HepG2 (cell line): ENCODE results near the gene TRDN. TPM values are rescaled to one million over a fixed set of nuclear protein-coding genes. Genes with fewer than 3 reads are reported as not detected.

ENCODE experiments used
- ATAC-seq: fragments of 200-7000 bp; cut with Tn5 transposase; 3 replicates; pipeline ENCODE4 v1.9.1; 2020; ENCODE audit warnings: mild to moderate bottlenecking, moderate library complexity
- BruUV-seq: library from RNA; stranded (reverse); fragments of 400-500 nt; replicated peaks from 2 replicates; lab custom pipeline; 2021; lab: Mats Ljungman, UMichigan
- CTCF ChIA-PET: fragments of 300-600 bp; formaldehyde crosslinking; extraction: SDS; loops from one replicate; lab custom pipeline; 2021; ENCODE audit warnings: low total read pairs, inconsistent platforms, low intra/inter-chr PET ratio; lab: Yijun Ruan, JAX
- POLR2A ChIA-PET: fragments of 350-600 bp; sonication (Branson Sonifier 250); formaldehyde crosslinking; loops from one replicate; lab custom pipeline; 2020; ENCODE audit warnings: antibody characterized with exemption, inconsistent platforms; lab: Yijun Ruan, JAX
- DNase-seq: peaks from one replicate; pipeline ENCODE4 v3.0.0-alpha.2; 2015; ENCODE audit warnings: low spot score
- FAIRE-seq: peaks from 3 replicates; lab custom pipeline; 2011; peaks lifted over from hg19 to GRCh38; lab: Jason Lieb, UNC
- H2AFZ ChIP-seq: one replicate; pipeline ENCODE4 v1.6.1; 2011; ENCODE audit warnings: low read length, inconsistent platforms
- H3K27ac ChIP-seq: fragments of 300-600 bp; 3 replicates; pipeline ENCODE4 v1.8.0; 2011; ENCODE audit warnings: mixed run types, mild to moderate bottlenecking, mixed read lengths, low read length, inconsistent platforms; ENCODE audit not compliant: insufficient read depth; ENCODE audit errors: extremely low read length
- H3K27me3 ChIP-seq, 2 experiments: fragments of 200-600 bp in 1 of 2; 2 replicates in 1 of 2; 3 replicates in 1 of 2; pipeline versions ENCODE4 v1.6.0 to v1.8.0; 2011; ENCODE audit warnings: low read length in 2 of 2, mild to moderate bottlenecking in 2 of 2, moderate library complexity in 2 of 2, inconsistent platforms in 1 of 2; ENCODE audit not compliant: insufficient read depth in 2 of 2, control insufficient read depth in 1 of 2
- H3K36me3 ChIP-seq, 2 experiments: fragments of 200-600 bp in 1 of 2; replicated peaks in 1 of 2; 2 replicates in 1 of 2; 3 replicates in 1 of 2; pipeline versions ENCODE4 v1.5.1 to v1.8.0; 2011; ENCODE audit warnings: low read length in 2 of 2, inconsistent platforms in 1 of 2; ENCODE audit not compliant: insufficient read depth in 2 of 2, control insufficient read depth in 1 of 2
- H3K4me1 ChIP-seq: 2 replicates; pipeline ENCODE4 v1.5.1; 2012; ENCODE audit warnings: low read length, inconsistent platforms; ENCODE audit not compliant: insufficient read depth
- H3K4me2 ChIP-seq: 2 replicates; pipeline ENCODE4 v1.6.0; 2011; ENCODE audit warnings: low read depth, low read length, inconsistent platforms
- H3K4me3 ChIP-seq, 3 experiments: fragments of 200-600 bp in 1 of 3; sonication (generic), shearing (Covaris generic) in 1 of 3; replicated peaks in 1 of 3; 2 replicates each; pipeline ENCODE4 v1.5.1; 2011 to 2016; ENCODE audit warnings: low read length in 3 of 3, inconsistent platforms in 2 of 3, low read depth in 2 of 3, mild to moderate bottlenecking in 2 of 3, control low read depth in 1 of 3, mixed read lengths in 1 of 3; ENCODE audit not compliant: insufficient read depth in 1 of 3
- H3K79me2 ChIP-seq: one replicate; pipeline ENCODE4 v1.6.1; 2011; ENCODE audit warnings: low read length, inconsistent platforms; ENCODE audit not compliant: insufficient read depth
- H3K9ac ChIP-seq: 2 replicates; pipeline ENCODE4 v1.6.0; 2011; ENCODE audit warnings: mild to moderate bottlenecking, low read depth, low read length, inconsistent platforms; ENCODE audit not compliant: insufficient read depth
- H3K9me3 ChIP-seq: 2 replicates; pipeline ENCODE4 v1.5.1; 2012; ENCODE audit warnings: mild to moderate bottlenecking, low read length
- H4K20me1 ChIP-seq: 2 replicates; pipeline ENCODE4 v1.6.0; 2011; ENCODE audit warnings: inconsistent platforms, mild to moderate bottlenecking, low read length, moderate library complexity; ENCODE audit not compliant: insufficient read depth
- KDM6A ChIP-seq: IDR thresholded peaks from 2 replicates; pipeline ENCODE4 v1.6.1; 2016; ENCODE audit warnings: low read depth
- POGZ ChIP-seq: sonication (generic); formaldehyde crosslinking; IDR thresholded peaks from 2 replicates; pipeline ENCODE4 v1.4.0; 2020; ENCODE audit warnings: mild to moderate bottlenecking, missing genetic modification reagents
- ZBTB42 ChIP-seq: sonication (generic); formaldehyde crosslinking; IDR thresholded peaks from 2 replicates; pipeline ENCODE4 v1.5.0; 2020; ENCODE audit warnings: mild to moderate bottlenecking, missing genetic modification reagents
- ZNF766 ChIP-seq: sonication (generic); formaldehyde crosslinking; IDR thresholded peaks from 2 replicates; pipeline ENCODE4 v1.5.0; 2020; ENCODE audit warnings: missing genetic modification reagents, borderline replicate concordance
- ZNF83 ChIP-seq: sonication (generic); formaldehyde crosslinking; IDR thresholded peaks from 2 replicates; pipeline ENCODE4 v1.4.0; 2020; ENCODE audit warnings: missing genetic modification reagents, mild to moderate bottlenecking, borderline replicate concordance
- WGBS: methylation state at CpG from one replicate; pipeline ENCODE4 v1.1.6; 2017; ENCODE audit warnings: low lambda C conversion rate; 5-methylcytosine and 5-hydroxymethylcytosine counted together
- in situ Hi-C: cut with HindIII; loops from 2 replicates; pipeline ENCODE4 v1.10.0; 2017; ENCODE audit warnings: low pct_unique_long_range_greater_than_20kb; ENCODE audit not compliant: extremely low pct_ligation_motif_present
- intact Hi-C: fragments of 100-400 bp; cut with micrococcal nuclease; formaldehyde crosslinking; loops from one replicate; pipeline ENCODE4 v1.10.0; 2022; ENCODE audit not compliant: unreplicated experiment
- polyA plus RNA-seq, 8 experiments: library from polyadenylated mRNA; depleted of rRNA in 3 of 8; stranded (reverse) in 7 of 8; unstranded in 1 of 8; fragments of >200 nt; fragmentation: Illumina TruSeq in 4 of 8; extraction: Trizol in 4 of 8; gene quantifications; 2 replicates each; pipeline versions ENCODE4 v1.2.1 to v1.2.3, GENCODE V29; 2011 to 2016; ENCODE audit warnings: low read depth in 4 of 8, missing spikeins in 1 of 8, mixed read lengths in 1 of 8; ENCODE audit not compliant: insufficient read depth in 1 of 8
- total RNA-seq, 5 experiments: library from RNA; depleted of rRNA; stranded (reverse); fragments of >200 nt; fragmentation: Illumina TruSeq; extraction: Trizol; gene quantifications; 2 replicates each; pipeline ENCODE4 v1.2.3, GENCODE V29; 2016; ENCODE audit warnings: low read depth in 1 of 5
- TF ChIP-seq, protein P1 (sequence below): IDR thresholded peaks from 2 replicates; pipeline ENCODE4 v1.6.1; 2016; ENCODE audit warnings: low read depth, borderline replicate concordance
- TF ChIP-seq, protein P2 (sequence below): sonication (generic); formaldehyde crosslinking; IDR thresholded peaks from 2 replicates; pipeline ENCODE4 v1.4.0; 2020; ENCODE audit warnings: low read depth, missing genetic modification reagents
- TF ChIP-seq, protein P3 (sequence below): IDR thresholded peaks from 2 replicates; pipeline ENCODE4 v1.6.1; 2016; ENCODE audit warnings: low read depth, missing genetic modification reagents, missing compliant biosample characterization
- TF ChIP-seq, protein P4 (sequence below): sonication (generic); formaldehyde crosslinking; IDR thresholded peaks from 2 replicates; pipeline ENCODE4 v1.9.0; 2022; ENCODE audit warnings: low read depth, missing genetic modification reagents
- TF ChIP-seq, protein P5 (sequence below): sonication (generic); formaldehyde crosslinking; IDR thresholded peaks from 2 replicates; pipeline ENCODE4 v1.4.0; 2020; ENCODE audit warnings: missing genetic modification reagents, borderline replicate concordance
- TF ChIP-seq, protein P6 (sequence below): sonication (generic); formaldehyde crosslinking; conservative IDR thresholded peaks from 2 replicates; pipeline ENCODE4 v1.4.0; 2020; ENCODE audit warnings: missing genetic modification reagents

TRDN gene
- total and polyA plus RNA-seq, 2 of the 13 experiments (the other 11 are each of a cell fraction or from before 2014, with no cell fraction given) = not detected

DNA sequence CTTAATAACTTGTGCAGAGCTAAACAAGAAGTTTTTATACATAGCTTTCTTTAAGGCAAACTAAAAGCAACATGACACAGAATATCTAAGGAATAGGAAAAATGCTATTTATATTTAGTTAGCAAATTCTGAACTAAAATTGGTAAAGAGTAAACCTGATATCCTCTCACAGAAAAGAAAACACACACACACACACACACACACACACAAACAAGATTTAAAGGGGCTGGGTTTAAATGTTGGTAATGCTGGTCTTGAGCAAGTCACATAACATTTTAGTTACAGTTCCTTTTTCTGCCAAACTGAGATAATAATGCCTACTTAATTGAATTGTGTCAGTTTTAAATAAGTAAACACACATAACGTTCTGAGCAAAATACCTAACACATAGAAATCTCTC lies 1.6 kb downstream of the TRDN start:
- no peak for DNase-seq
- Histone ChIP-seq H2AFZ (no peak overlapping the region), H3K27me3 (no peaks in the 10 kb centered on the region), H3K4me3 (no peak overlapping the region), H4K20me1 (no peaks in the 10 kb centered on the region), H3K36me3 (no peaks in the 10 kb centered on the region), H3K4me2 (no peak overlapping the region), H3K9me3 (no peaks in the 10 kb centered on the region), H3K27ac (no peak overlapping the region), H3K79me2 (no peaks in the 10 kb centered on the region), H3K4me1 (no peaks in the 10 kb centered on the region), H3K9ac (no peak overlapping the region)
- no peak for ATAC-seq
- intact Hi-C loops = no loop called here
- CTCF ChIA-PET = no interaction called here
- FAIRE-seq = no peak
- in situ Hi-C loops = no loop called here
- WGBS = 3% methylated on average over 1 of the region's 1 CpG
- POLR2A ChIA-PET = no interaction called here
- BruUV-seq = no TSS peak
- TF ChIP-seq, protein P1, sequence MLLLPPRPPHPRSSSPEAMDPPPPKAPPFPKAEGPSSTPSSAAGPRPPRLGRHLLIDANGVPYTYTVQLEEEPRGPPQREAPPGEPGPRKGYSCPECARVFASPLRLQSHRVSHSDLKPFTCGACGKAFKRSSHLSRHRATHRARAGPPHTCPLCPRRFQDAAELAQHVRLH = no peak
- TF ChIP-seq ZNF766 (CRISPR knock-in tag) (no peak), KDM6A (no peak), POGZ (CRISPR knock-in tag) (no peak), ZBTB42 (CRISPR knock-in tag) (no peak), ZNF83 (CRISPR knock-in tag) (no peak)
- TF ChIP-seq, protein P2, sequence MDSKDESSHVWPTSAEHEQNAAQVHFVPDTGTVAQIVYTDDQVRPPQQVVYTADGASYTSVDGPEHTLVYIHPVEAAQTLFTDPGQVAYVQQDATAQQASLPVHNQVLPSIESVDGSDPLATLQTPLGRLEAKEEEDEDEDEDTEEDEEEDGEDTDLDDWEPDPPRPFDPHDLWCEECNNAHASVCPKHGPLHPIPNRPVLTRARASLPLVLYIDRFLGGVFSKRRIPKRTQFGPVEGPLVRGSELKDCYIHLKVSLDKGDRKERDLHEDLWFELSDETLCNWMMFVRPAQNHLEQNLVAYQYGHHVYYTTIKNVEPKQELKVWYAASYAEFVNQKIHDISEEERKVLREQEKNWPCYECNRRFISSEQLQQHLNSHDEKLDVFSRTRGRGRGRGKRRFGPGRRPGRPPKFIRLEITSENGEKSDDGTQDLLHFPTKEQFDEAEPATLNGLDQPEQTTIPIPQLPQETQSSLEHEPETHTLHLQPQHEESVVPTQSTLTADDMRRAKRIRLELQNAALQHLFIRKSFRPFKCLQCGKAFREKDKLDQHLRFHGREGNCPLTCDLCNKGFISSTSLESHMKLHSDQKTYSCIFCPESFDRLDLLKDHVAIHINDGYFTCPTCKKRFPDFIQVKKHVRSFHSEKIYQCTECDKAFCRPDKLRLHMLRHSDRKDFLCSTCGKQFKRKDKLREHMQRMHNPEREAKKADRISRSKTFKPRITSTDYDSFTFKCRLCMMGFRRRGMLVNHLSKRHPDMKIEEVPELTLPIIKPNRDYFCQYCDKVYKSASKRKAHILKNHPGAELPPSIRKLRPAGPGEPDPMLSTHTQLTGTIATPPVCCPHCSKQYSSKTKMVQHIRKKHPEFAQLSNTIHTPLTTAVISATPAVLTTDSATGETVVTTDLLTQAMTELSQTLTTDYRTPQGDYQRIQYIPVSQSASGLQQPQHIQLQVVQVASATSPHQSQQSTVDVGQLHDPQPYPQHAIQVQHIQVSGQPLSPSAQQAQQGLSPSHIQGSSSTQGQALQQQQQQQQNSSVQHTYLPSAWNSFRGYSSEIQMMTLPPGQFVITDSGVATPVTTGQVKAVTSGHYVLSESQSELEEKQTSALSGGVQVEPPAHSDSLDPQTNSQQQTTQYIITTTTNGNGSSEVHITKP (CRISPR knock-in tag) = no peak
- TF ChIP-seq, protein P3, sequence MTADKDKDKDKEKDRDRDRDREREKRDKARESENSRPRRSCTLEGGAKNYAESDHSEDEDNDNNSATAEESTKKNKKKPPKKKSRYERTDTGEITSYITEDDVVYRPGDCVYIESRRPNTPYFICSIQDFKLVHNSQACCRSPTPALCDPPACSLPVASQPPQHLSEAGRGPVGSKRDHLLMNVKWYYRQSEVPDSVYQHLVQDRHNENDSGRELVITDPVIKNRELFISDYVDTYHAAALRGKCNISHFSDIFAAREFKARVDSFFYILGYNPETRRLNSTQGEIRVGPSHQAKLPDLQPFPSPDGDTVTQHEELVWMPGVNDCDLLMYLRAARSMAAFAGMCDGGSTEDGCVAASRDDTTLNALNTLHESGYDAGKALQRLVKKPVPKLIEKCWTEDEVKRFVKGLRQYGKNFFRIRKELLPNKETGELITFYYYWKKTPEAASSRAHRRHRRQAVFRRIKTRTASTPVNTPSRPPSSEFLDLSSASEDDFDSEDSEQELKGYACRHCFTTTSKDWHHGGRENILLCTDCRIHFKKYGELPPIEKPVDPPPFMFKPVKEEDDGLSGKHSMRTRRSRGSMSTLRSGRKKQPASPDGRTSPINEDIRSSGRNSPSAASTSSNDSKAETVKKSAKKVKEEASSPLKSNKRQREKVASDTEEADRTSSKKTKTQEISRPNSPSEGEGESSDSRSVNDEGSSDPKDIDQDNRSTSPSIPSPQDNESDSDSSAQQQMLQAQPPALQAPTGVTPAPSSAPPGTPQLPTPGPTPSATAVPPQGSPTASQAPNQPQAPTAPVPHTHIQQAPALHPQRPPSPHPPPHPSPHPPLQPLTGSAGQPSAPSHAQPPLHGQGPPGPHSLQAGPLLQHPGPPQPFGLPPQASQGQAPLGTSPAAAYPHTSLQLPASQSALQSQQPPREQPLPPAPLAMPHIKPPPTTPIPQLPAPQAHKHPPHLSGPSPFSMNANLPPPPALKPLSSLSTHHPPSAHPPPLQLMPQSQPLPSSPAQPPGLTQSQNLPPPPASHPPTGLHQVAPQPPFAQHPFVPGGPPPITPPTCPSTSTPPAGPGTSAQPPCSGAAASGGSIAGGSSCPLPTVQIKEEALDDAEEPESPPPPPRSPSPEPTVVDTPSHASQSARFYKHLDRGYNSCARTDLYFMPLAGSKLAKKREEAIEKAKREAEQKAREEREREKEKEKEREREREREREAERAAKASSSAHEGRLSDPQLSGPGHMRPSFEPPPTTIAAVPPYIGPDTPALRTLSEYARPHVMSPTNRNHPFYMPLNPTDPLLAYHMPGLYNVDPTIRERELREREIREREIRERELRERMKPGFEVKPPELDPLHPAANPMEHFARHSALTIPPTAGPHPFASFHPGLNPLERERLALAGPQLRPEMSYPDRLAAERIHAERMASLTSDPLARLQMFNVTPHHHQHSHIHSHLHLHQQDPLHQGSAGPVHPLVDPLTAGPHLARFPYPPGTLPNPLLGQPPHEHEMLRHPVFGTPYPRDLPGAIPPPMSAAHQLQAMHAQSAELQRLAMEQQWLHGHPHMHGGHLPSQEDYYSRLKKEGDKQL = no peak
- TF ChIP-seq, protein P4, sequence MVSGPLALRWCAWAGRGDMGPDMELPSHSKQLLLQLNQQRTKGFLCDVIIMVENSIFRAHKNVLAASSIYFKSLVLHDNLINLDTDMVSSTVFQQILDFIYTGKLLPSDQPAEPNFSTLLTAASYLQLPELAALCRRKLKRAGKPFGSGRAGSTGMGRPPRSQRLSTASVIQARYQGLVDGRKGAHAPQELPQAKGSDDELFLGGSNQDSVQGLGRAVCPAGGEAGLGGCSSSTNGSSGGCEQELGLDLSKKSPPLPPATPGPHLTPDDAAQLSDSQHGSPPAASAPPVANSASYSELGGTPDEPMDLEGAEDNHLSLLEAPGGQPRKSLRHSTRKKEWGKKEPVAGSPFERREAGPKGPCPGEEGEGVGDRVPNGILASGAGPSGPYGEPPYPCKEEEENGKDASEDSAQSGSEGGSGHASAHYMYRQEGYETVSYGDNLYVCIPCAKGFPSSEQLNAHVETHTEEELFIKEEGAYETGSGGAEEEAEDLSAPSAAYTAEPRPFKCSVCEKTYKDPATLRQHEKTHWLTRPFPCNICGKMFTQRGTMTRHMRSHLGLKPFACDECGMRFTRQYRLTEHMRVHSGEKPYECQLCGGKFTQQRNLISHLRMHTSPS (CRISPR knock-in tag) = no peak
- TF ChIP-seq, protein P5, sequence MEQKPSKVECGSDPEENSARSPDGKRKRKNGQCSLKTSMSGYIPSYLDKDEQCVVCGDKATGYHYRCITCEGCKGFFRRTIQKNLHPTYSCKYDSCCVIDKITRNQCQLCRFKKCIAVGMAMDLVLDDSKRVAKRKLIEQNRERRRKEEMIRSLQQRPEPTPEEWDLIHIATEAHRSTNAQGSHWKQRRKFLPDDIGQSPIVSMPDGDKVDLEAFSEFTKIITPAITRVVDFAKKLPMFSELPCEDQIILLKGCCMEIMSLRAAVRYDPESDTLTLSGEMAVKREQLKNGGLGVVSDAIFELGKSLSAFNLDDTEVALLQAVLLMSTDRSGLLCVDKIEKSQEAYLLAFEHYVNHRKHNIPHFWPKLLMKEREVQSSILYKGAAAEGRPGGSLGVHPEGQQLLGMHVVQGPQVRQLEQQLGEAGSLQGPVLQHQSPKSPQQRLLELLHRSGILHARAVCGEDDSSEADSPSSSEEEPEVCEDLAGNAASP (CRISPR knock-in tag) = no peak
- TF ChIP-seq, protein P6, sequence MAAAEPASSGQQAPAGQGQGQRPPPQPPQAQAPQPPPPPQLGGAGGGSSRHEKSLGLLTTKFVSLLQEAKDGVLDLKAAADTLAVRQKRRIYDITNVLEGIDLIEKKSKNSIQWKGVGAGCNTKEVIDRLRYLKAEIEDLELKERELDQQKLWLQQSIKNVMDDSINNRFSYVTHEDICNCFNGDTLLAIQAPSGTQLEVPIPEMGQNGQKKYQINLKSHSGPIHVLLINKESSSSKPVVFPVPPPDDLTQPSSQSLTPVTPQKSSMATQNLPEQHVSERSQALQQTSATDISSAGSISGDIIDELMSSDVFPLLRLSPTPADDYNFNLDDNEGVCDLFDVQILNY = no peak
